ENCODE measurements around the gene GNB4. TPM values are rescaled to one million over a fixed set of nuclear protein-coding genes. Genes with fewer than 3 reads are reported as not detected.

Gene GNB4
- total RNA-seq, result 1 to 10 TPM; 1.6 to 3.4 (median 2.9) TPM
- 14.4 TPM for total RNA-seq (2013)

DNA sequence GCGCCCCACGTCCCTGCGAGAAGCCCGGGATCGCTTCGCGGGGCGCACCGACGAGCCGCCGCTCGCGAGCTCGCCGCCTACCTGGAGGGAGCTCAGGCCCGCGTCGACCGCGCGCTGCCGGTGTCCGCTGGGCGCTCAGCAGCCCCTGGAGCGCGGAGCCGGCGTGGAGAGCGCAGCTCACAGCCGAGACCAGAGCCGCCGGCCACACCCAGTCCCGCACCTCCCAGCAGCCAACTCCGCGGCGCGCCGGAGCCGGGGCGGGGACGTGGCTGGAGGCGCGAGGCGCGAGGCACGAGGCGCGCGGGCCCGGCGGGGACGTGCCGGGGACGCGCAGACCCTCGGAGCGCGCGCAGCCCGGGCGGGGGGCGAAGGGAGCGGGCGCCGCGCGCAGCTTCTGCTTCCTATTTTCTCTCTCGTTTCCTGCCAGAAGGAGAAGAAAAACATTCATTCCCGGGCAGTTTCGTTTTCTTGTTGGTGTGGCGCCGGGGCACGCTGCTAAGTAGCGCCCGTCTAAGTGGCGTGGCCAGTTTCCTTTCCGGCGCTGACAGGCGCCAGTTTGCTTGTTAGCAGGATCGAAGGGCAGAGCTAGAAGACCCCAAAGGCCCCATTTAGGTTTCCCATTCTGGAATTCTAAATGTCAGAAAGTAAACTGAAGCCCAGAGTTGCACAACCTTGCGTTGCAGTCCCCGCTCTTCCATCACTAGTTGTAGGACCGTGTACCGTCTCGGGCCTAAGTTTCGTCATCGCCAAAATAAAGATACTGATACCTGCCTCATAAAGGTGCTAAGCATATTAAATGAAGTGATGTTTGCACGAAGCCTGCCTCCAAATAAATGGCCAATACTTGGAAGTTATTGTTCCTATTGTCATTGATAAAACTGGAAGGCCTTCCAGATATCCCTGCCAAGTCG, at the start of gene GNB4:
GNB4 (minus strand) TSS at position 206 of the 911 bp plus-strand sequence. CDS start 25,270 bp downstream, outside the sequence.
- peak within 1 kb of the TSS; percentile 27 to 60 for H3K27ac Mint-ChIP-seq
- DNase-seq (peak; percentile 35 to 53), ATAC-seq (peak; percentile 80 to 83 (median 83))
- 3% methylated on average over 89 of the region's 90 CpGs for WGBS (ENCODE audit: insufficient coverage)
- Histone ChIP-seq H3K4me3 (ENCODE audit: low read length) (peak within 1 kb of the TSS; percentile 61), H3K27ac (ENCODE audit: low read length) (peak within 1 kb of the TSS; percentile 21), H3K36me3 (ENCODE audit: control insufficient read depth, insufficient read depth, low read length) (no peaks in the 10 kb centered on the region), H3K9me3 (ENCODE audit: control insufficient read depth, insufficient read depth, low read length) (no peaks in the 10 kb centered on the region), H3K4me1 (ENCODE audit: control insufficient read depth, insufficient read depth, low read length) (peaks cover 10% of the 10 kb centered on the region), H3K27me3 (ENCODE audit: control insufficient read depth, insufficient read depth, low read length) (no peaks in the 10 kb centered on the region)
- peaks cover 15 to 18% of the 10 kb centered on the region in 2 donors for H3K4me1 Mint-ChIP-seq
- H3K4me3 Mint-ChIP-seq, result peak within 1 kb of the TSS; percentile 94
- H3K9me3 Mint-ChIP-seq, result no peaks in the 10 kb centered on the region
- intact Hi-C loops (cut with micrococcal nuclease), result no loop called here
- H3K36me3 Mint-ChIP-seq, result no peaks in the 10 kb centered on the region
- H3K27me3 Mint-ChIP-seq (ENCODE audit: low read depth in 2 of 2), result peaks cover 16 to 29% of the 10 kb centered on the region in 2 donors
- TF ChIP-seq, protein P1, sequence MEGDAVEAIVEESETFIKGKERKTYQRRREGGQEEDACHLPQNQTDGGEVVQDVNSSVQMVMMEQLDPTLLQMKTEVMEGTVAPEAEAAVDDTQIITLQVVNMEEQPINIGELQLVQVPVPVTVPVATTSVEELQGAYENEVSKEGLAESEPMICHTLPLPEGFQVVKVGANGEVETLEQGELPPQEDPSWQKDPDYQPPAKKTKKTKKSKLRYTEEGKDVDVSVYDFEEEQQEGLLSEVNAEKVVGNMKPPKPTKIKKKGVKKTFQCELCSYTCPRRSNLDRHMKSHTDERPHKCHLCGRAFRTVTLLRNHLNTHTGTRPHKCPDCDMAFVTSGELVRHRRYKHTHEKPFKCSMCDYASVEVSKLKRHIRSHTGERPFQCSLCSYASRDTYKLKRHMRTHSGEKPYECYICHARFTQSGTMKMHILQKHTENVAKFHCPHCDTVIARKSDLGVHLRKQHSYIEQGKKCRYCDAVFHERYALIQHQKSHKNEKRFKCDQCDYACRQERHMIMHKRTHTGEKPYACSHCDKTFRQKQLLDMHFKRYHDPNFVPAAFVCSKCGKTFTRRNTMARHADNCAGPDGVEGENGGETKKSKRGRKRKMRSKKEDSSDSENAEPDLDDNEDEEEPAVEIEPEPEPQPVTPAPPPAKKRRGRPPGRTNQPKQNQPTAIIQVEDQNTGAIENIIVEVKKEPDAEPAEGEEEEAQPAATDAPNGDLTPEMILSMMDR (IDR thresholded peaks at IDR 0.05), result no peak

GRCh38 chr3:179495483-179495882, 44.2 kb upstream of the GNB4 start:
- no peak overlapping the region for H3K27ac ChIP-seq (ENCODE audit: low read length)
- DNase-seq (no peak), ATAC-seq (no peak)
- H3K9me3 Mint-ChIP-seq, result peaks cover 27 to 28% of the 10 kb centered on the region in 2 donors
- peaks cover 3 to 5% of the 10 kb centered on the region in 2 donors for H3K27me3 Mint-ChIP-seq (ENCODE audit: low read depth in 2 of 2)
- H3K4me1 ChIP-seq (ENCODE audit: control insufficient read depth, insufficient read depth, low read length), result no peaks in the 10 kb centered on the region
- H3K9me3 ChIP-seq (ENCODE audit: control insufficient read depth, insufficient read depth, low read length), result peaks cover 23% of the 10 kb centered on the region
- H3K36me3 ChIP-seq (ENCODE audit: control insufficient read depth, insufficient read depth, low read length), result no peaks in the 10 kb centered on the region
- no peak overlapping the region for H3K4me3 ChIP-seq (ENCODE audit: low read length)
- TF ChIP-seq, protein P1 (IDR thresholded peaks at IDR 0.05), result no peak
- no peak overlapping the region for H3K4me3 Mint-ChIP-seq
- H3K4me1 Mint-ChIP-seq, result no peaks in the 10 kb centered on the region
- H3K27ac Mint-ChIP-seq, result no peak overlapping the region
- intact Hi-C loops (cut with micrococcal nuclease), result no loop called here
- no peaks in the 10 kb centered on the region for H3K27me3 ChIP-seq (ENCODE audit: control insufficient read depth, insufficient read depth, low read length)
- peaks cover 29% of the 10 kb centered on the region for H3K36me3 Mint-ChIP-seq

- peaks cover 3 to 13% of the 10 kb centered on the region in 2 donors for H3K27me3 Mint-ChIP-seq (ENCODE audit: low read depth in 2 of 2)
- Histone ChIP-seq H3K4me3 (ENCODE audit: low read length) (no peak overlapping the region), H3K27me3 (ENCODE audit: control insufficient read depth, insufficient read depth, low read length) (no peaks in the 10 kb centered on the region), H3K27ac (ENCODE audit: low read length) (no peak overlapping the region), H3K36me3 (ENCODE audit: control insufficient read depth, insufficient read depth, low read length) (no peaks in the 10 kb centered on the region), H3K9me3 (ENCODE audit: control insufficient read depth, insufficient read depth, low read length) (peaks cover 23% of the 10 kb centered on the region), H3K4me1 (ENCODE audit: control insufficient read depth, insufficient read depth, low read length) (no peaks in the 10 kb centered on the region)
- no peak overlapping the region for H3K27ac Mint-ChIP-seq
- H3K4me1 Mint-ChIP-seq, result no peaks in the 10 kb centered on the region
- DNase-seq, result no peak
- intact Hi-C loops (cut with micrococcal nuclease), result no loop called here
- H3K36me3 Mint-ChIP-seq, result peaks cover 36% of the 10 kb centered on the region
- TF ChIP-seq, protein P1 (IDR thresholded peaks at IDR 0.05), result no peak
- H3K4me3 Mint-ChIP-seq, result no peak overlapping the region
- H3K9me3 Mint-ChIP-seq, result peaks cover 27 to 28% of the 10 kb centered on the region in 2 donors
- ATAC-seq, result no peak
Observed at GRCh38 chr3:179493260-179493659, 42.0 kb upstream of the GNB4 start.

Measured in natural killer cell (primary cell).